Measurements from ENCODE around the gene MFAP4. TPM values are rescaled to one million over a fixed set of nuclear protein-coding genes. Genes with fewer than 3 reads are reported as not detected.

MFAP4 gene
- total RNA-seq, 4 donors from 2014 or later: 89.3 to 282 (median 165) TPM

DNA sequence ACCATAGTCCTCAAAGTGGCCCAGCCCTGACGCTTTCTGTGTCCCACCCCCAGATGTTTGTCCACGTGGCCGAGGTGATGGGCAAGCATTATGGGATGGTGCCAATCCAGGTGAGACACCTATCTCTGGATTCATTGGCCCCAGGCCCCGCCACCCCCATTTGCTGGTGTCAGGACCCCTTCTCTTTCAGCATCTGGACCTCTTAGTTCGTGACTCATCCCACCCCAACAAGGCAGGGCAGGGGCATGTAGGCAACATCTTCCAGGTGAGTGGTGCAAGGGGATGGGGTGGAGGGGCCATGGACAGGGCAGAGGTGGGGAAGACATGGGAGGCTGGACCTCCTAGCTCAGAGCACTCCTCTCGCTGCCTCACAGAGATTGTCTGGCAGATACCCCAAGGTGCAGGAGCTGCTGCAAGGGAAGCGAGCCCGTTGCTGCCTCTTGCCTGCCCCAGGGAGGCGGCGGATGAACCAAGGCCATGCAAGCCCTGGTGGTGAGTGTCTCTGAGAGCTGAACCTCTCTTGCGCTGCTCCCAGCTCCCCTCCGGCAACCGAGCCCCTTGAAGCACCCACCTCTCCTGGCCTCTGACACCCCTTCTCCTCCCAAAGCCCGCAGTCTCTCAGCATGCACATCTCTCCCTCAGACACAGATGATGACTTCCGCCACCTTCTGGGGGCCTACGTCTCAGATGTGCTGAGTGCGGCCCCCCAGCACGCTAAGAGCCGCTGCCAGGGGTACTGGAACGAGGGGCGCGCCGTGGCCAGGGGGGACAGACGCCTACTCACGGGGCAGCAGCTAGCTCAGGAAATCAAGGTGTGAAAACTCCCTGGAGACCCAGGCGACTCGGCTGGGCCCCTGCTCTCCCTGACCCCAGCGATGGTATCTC is 27.6 kb upstream of the MFAP4 start:
- Histone ChIP-seq H3K27me3 (no peaks in the 10 kb centered on the region), H3K4me3 (no peak overlapping the region), H3K27ac (no peak overlapping the region), H3K36me3 (no peaks in the 10 kb centered on the region), H3K9me3 (no peaks in the 10 kb centered on the region), H3K4me1 (peaks cover 0 to 20% (median 6%) of the 10 kb centered on the region in 3 donors)
- no peak for ATAC-seq
- TF ChIP-seq, protein P1, sequence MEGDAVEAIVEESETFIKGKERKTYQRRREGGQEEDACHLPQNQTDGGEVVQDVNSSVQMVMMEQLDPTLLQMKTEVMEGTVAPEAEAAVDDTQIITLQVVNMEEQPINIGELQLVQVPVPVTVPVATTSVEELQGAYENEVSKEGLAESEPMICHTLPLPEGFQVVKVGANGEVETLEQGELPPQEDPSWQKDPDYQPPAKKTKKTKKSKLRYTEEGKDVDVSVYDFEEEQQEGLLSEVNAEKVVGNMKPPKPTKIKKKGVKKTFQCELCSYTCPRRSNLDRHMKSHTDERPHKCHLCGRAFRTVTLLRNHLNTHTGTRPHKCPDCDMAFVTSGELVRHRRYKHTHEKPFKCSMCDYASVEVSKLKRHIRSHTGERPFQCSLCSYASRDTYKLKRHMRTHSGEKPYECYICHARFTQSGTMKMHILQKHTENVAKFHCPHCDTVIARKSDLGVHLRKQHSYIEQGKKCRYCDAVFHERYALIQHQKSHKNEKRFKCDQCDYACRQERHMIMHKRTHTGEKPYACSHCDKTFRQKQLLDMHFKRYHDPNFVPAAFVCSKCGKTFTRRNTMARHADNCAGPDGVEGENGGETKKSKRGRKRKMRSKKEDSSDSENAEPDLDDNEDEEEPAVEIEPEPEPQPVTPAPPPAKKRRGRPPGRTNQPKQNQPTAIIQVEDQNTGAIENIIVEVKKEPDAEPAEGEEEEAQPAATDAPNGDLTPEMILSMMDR (IDR thresholded peaks at IDR 0.05): no peak
- TF ChIP-seq POLR2A (IDR thresholded peaks at IDR 0.05) (no peak), POLR2AphosphoS5 (IDR thresholded peaks at IDR 0.05) (no peak), EP300 (IDR thresholded peaks at IDR 0.05) (no peak)
- WGBS, 2 donors (ENCODE audit: low coverage in 1 of 2): 95 to 96% methylated on average over 4 to 5 of the region's 28 CpGs

DNA sequence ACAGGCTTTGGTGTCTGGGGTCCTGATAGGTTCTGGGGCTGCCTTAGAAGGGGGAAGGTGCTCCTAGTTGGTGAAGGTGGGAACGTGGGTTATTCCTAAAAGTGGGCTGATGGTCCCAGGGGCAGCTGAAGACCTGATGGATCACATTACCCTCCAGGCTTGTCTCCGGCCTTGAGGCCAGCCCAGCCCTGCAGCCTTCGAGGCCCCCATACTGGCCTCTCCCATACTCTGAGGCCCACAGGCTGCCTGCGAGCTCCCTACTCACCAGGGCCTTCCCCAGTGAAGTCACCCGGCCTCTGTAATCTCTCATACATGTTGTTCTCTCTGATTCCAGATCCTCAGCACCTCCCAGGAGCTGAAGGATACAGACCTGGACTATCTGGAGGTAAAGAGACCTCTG is 26.8 kb upstream of the MFAP4 start:
- TF ChIP-seq, protein P1 (IDR thresholded peaks at IDR 0.05): no peak
- TF ChIP-seq POLR2A (IDR thresholded peaks at IDR 0.05) (no peak), POLR2AphosphoS5 (IDR thresholded peaks at IDR 0.05) (no peak), EP300 (IDR thresholded peaks at IDR 0.05) (no peak)
- no peaks in the 10 kb centered on the region for H3K9me3 ChIP-seq
- WGBS, 2 donors (ENCODE audit: low coverage in 1 of 2): 80% methylated on average over 1 of the region's 5 CpGs; no CpG with 5 or more reads in 1 of the 2 donors
- H3K27ac ChIP-seq: no peak overlapping the region
- peaks cover 0 to 20% (median 6%) of the 10 kb centered on the region in 3 donors for H3K4me1 ChIP-seq
- H3K36me3 ChIP-seq: no peaks in the 10 kb centered on the region
- ATAC-seq: no peak
- H3K27me3 ChIP-seq: no peaks in the 10 kb centered on the region
- no peak overlapping the region for H3K4me3 ChIP-seq

DNA sequence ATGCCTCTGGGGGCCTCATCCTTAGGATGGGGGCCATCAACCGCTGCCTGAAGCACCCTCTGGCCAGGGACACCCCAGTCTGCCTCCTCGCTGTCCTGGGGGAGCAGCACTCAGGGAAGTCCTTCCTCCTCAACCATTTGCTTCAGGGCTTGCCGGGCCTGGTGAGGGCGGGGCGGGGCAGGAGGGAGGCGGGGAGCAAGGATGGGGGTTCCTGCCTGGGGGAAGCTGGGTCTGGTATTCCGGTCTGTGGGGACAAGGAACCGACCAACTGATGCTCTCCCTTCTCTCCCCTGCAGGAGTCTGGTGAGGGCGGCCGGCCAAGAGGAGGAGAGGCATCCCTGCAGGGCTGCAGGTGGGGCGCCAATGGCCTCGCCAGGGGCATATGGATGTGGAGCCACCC is 26.0 kb upstream of the MFAP4 start:
- WGBS, 2 donors (ENCODE audit: low coverage in 1 of 2): 80% methylated on average over 1 of the region's 12 CpGs; no CpG with 5 or more reads in 1 of the 2 donors
- Histone ChIP-seq H3K4me3 (no peak overlapping the region), H3K36me3 (no peaks in the 10 kb centered on the region), H3K27ac (no peak overlapping the region), H3K27me3 (no peaks in the 10 kb centered on the region), H3K4me1 (peaks cover 0 to 20% (median 6%) of the 10 kb centered on the region in 3 donors), H3K9me3 (no peaks in the 10 kb centered on the region)
- no peak for TF ChIP-seq POLR2AphosphoS5 (IDR thresholded peaks at IDR 0.05)
- no peak for ATAC-seq

DNA sequence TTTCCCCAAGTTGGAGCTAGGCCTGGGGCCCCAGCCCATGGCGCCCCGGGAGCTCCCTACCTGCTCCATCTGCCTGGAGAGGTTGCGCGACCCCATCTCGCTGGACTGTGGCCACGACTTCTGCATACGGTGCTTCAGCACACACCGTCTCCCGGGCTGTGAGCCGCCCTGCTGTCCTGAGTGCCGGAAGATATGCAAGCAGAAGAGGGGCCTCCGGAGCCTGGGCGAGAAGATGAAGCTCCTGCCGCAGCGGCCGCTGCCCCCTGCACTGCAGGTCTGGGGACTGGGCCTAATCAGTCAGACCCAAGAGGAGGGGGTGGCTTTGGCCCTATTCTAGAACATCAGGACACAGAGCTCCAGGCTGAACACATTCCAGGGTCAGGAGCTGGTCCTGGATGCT is 25.5 kb upstream of the MFAP4 start:
- no peak for ATAC-seq
- H3K9me3 ChIP-seq: no peaks in the 10 kb centered on the region
- H3K4me3 ChIP-seq: no peak overlapping the region
- H3K27me3 ChIP-seq: no peaks in the 10 kb centered on the region
- H3K36me3 ChIP-seq: no peaks in the 10 kb centered on the region
- no CpG with 5 or more reads among the region's 16 CpGs for WGBS, 2 donors (ENCODE audit: low coverage in 1 of 2)
- no peak overlapping the region for H3K27ac ChIP-seq
- H3K4me1 ChIP-seq: peaks cover 0 to 19% (median 1%) of the 10 kb centered on the region in 3 donors
- TF ChIP-seq, protein P1 (IDR thresholded peaks at IDR 0.05): no peak
- no peak for TF ChIP-seq EP300 (IDR thresholded peaks at IDR 0.05)
- TF ChIP-seq POLR2A (IDR thresholded peaks at IDR 0.05): no peak
- TF ChIP-seq POLR2AphosphoS5 (IDR thresholded peaks at IDR 0.05): no peak

DNA sequence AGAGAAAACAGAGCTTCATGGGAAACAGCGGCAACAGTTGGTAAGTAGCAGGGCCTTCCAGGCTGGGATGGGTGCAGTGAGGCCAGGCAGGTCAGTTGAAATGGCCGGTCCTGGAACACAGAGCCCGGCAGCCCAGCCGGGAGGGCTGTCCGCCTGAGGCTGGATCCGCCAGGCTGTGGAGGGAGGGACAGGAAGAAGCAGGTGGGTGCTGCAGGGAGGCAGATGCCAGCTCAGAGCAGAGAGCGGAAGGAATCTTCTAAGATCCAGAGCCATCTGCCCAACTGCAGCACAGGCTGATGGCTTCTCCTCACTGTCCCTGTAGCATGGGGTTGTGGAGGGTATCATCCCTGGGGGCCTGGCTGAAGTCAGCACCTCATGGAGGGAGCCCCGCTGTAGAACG is 24.6 kb upstream of the MFAP4 start:
- H3K27ac ChIP-seq: peak overlapping the region in 1 of 4 donors; percentile 36
- no peaks in the 10 kb centered on the region for H3K9me3 ChIP-seq
- WGBS, 2 donors (ENCODE audit: low coverage in 1 of 2): 36% methylated on average over 5 of the region's 9 CpGs; no CpG with 5 or more reads in 1 of the 2 donors
- no peaks in the 10 kb centered on the region for H3K27me3 ChIP-seq
- H3K4me1 ChIP-seq: peaks cover 0 to 16% (median 0%) of the 10 kb centered on the region in 3 donors
- no peak for ATAC-seq
- no peak for TF ChIP-seq POLR2A (IDR thresholded peaks at IDR 0.05)
- TF ChIP-seq POLR2AphosphoS5 (IDR thresholded peaks at IDR 0.05): no peak
- TF ChIP-seq EP300 (IDR thresholded peaks at IDR 0.05): no peak
- TF ChIP-seq, protein P1 (IDR thresholded peaks at IDR 0.05): no peak
- no peaks in the 10 kb centered on the region for H3K36me3 ChIP-seq
- peak overlapping the region in 1 of 2 donors; percentile 42 for H3K4me3 ChIP-seq
